Measurements from ENCODE around the gene KAT14.

- TF ChIP-seq CTCF (IDR thresholded peaks at IDR 0.05) (no peak), POLR2A (IDR thresholded peaks at IDR 0.05) (no peak)
These were observed 38.7 kb downstream of the KAT14 start for GRCh38 chr20:18176318-18176785.

Measured in tibial nerve (tissue), 3 donors.